ENCODE data around the gene ASIC1. TPM values are rescaled to one million over a fixed set of nuclear protein-coding genes. Genes with fewer than 3 reads are reported as not detected.

The ASIC1 gene
- total RNA-seq, 1 donor from 2014 or later: 451 TPM

DNA sequence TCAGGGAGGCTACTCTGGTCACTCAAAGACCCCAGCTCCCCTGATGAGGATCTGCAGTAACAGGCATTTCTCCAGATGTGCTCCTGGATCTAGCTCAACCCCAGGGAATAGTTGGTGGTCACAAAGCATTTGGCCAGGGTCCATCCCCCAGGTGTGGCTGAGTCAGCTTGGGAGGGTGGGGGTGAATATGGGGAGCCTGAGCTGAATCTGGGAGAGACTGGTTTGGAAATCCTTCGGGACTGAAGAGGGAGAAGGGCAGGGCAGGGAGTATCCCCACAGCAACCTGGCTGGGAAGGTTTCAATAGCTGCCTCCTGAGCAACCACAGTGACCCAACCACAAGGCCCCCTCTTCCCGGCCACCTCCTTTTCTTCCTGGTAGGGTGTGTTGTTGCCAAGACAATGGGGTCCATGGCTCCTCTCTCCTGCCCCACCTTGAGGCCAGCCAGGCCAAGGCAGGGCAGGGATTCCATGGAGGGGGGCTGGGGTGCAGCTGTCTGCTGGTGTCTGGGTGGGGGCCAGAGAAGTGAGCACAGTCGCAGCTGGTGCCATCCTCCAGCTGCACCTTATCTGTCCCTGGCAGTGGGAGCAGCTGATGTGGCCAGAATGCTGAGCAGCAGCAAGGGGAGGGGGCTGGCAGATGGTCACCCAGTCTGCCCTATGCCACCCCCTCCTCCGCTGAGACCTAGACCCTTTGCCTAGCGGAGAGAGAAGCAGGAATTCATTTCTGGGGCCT is 5.5 kb downstream of the ASIC1 start:
- TF ChIP-seq, protein P1, sequence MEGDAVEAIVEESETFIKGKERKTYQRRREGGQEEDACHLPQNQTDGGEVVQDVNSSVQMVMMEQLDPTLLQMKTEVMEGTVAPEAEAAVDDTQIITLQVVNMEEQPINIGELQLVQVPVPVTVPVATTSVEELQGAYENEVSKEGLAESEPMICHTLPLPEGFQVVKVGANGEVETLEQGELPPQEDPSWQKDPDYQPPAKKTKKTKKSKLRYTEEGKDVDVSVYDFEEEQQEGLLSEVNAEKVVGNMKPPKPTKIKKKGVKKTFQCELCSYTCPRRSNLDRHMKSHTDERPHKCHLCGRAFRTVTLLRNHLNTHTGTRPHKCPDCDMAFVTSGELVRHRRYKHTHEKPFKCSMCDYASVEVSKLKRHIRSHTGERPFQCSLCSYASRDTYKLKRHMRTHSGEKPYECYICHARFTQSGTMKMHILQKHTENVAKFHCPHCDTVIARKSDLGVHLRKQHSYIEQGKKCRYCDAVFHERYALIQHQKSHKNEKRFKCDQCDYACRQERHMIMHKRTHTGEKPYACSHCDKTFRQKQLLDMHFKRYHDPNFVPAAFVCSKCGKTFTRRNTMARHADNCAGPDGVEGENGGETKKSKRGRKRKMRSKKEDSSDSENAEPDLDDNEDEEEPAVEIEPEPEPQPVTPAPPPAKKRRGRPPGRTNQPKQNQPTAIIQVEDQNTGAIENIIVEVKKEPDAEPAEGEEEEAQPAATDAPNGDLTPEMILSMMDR (IDR thresholded peaks at IDR 0.05; ENCODE audit: partially characterized antibody, unreplicated experiment): no peak
- H3K4me3 Mint-ChIP-seq (ENCODE audit: unreplicated experiment): peak overlapping the region; percentile 82
- H3K4me1 Mint-ChIP-seq (ENCODE audit: low read depth, unreplicated experiment): peaks cover 47% of the 10 kb centered on the region
- peaks cover 13% of the 10 kb centered on the region for H3K27me3 Mint-ChIP-seq (ENCODE audit: unreplicated experiment)
- peaks cover 16% of the 10 kb centered on the region for H3K9me3 Mint-ChIP-seq (ENCODE audit: unreplicated experiment)
- H3K36me3 Mint-ChIP-seq (ENCODE audit: unreplicated experiment): peaks cover 21% of the 10 kb centered on the region
- peak; percentile 45 for DNase-seq
- peak overlapping the region; percentile 79 for H3K27ac Mint-ChIP-seq (ENCODE audit: unreplicated experiment)

DNA sequence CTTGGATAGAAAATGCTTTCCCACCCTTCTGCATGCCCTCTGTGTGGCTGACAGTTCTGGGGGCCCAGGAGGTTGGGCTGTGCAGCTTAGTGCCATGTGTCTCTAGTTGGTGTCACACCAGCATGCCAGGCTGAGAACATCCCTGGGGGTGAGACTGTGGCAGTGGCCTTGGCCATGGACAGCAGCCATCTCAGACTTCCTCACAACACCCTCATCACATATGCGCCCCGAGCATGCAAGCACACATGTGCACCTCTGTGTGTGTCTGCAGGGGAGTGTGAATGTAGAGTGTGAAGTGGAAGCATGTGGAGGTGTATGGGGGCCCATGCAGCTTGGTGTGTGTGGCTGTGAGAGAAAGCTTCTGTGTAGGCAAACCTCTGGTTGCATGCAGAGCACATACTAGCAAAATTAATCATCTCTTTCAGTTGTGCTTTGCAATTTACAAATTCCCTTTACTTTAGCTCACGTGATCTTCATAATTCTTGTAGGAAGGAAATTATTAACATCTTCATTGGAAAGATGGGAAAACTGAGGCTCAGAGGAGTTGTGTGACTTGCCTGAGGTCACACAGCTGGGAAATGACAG is 8.4 kb downstream of the ASIC1 start:
- H3K4me1 Mint-ChIP-seq (ENCODE audit: low read depth, unreplicated experiment): peaks cover 41% of the 10 kb centered on the region
- H3K4me3 Mint-ChIP-seq (ENCODE audit: unreplicated experiment): no peak overlapping the region
- peaks cover 20% of the 10 kb centered on the region for H3K36me3 Mint-ChIP-seq (ENCODE audit: unreplicated experiment)
- no peak overlapping the region for H3K27ac Mint-ChIP-seq (ENCODE audit: unreplicated experiment)
- DNase-seq: no peak
- H3K9me3 Mint-ChIP-seq (ENCODE audit: unreplicated experiment): peaks cover 6% of the 10 kb centered on the region
- peaks cover 18% of the 10 kb centered on the region for H3K27me3 Mint-ChIP-seq (ENCODE audit: unreplicated experiment)
- TF ChIP-seq, protein P1 (IDR thresholded peaks at IDR 0.05; ENCODE audit: partially characterized antibody, unreplicated experiment): no peak

DNA sequence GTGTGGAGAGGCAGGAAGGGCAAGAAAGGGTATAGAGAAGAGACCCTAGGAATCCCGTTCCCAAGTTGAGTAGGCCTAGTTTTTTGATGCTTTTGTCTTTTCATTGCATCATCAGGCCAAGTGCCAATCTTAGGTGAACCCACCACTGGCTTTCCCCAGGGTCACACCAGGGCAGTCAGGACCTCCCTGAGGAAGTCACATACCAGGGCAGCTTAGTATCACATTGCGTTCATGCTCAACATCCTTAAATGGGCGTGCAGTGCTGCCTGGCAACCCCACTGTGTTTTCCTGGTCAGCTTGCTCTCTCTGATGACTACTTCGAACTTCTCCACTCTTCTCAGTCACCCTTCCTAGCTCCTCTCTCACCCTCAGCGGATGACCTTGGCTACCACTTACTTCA is 9.0 kb downstream of the ASIC1 start:
- peaks cover 15% of the 10 kb centered on the region for H3K36me3 Mint-ChIP-seq (ENCODE audit: unreplicated experiment)
- TF ChIP-seq, protein P1 (IDR thresholded peaks at IDR 0.05; ENCODE audit: partially characterized antibody, unreplicated experiment): no peak
- DNase-seq: no peak
- H3K4me1 Mint-ChIP-seq (ENCODE audit: low read depth, unreplicated experiment): peaks cover 38% of the 10 kb centered on the region
- peaks cover 16% of the 10 kb centered on the region for H3K27me3 Mint-ChIP-seq (ENCODE audit: unreplicated experiment)
- H3K9me3 Mint-ChIP-seq (ENCODE audit: unreplicated experiment): peaks cover 8% of the 10 kb centered on the region
- no peak overlapping the region for H3K4me3 Mint-ChIP-seq (ENCODE audit: unreplicated experiment)
- no peak overlapping the region for H3K27ac Mint-ChIP-seq (ENCODE audit: unreplicated experiment)

DNA sequence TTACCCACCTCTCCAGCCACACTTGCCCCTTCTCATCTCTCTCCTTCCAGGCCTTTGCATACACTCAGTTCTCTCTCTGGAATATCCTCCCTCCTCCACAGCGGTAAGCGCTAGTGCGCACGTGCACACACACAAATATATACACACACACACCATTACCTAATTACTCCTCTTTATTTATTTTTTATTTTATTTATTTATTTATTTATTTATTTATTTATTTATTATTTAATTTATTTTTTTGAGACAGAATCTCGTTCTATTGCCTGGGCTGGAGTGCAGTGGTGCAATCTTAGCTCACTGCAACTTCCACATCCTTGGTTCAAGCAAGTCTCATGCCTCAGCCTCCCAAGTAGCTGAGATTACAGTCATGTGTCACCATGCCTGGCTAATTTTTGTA is 11.7 kb downstream of the ASIC1 start:
- TF ChIP-seq, protein P1 (IDR thresholded peaks at IDR 0.05; ENCODE audit: partially characterized antibody, unreplicated experiment): no peak
- Mint-ChIP-seq H3K36me3 (ENCODE audit: unreplicated experiment) (peaks cover 8% of the 10 kb centered on the region), H3K9me3 (ENCODE audit: unreplicated experiment) (peaks cover 7% of the 10 kb centered on the region), H3K4me1 (ENCODE audit: low read depth, unreplicated experiment) (peaks cover 27% of the 10 kb centered on the region), H3K4me3 (ENCODE audit: unreplicated experiment) (no peak overlapping the region), H3K27me3 (ENCODE audit: unreplicated experiment) (peaks cover 18% of the 10 kb centered on the region), H3K27ac (ENCODE audit: unreplicated experiment) (no peak overlapping the region)
- no peak for DNase-seq

DNA sequence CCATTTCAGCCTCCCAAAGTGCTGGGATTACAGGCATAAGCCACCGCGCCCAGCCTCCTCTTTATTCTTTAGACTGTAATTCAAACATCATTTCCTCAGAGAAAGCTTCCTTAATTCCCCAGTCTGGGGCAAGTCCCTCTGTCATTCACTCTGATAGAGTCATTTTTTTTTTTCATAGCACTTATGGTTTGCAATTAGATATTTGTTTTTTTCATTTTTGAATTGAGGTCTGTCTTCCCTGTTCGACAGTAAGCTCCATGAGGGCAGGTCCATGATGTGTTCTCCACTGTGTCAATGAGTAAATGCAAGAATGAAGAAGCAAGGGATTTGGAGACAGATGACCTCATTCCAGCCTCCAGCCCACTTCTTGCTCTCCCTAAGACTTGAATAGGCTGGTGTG is 12.1 kb downstream of the ASIC1 start:
- Mint-ChIP-seq H3K4me1 (ENCODE audit: low read depth, unreplicated experiment) (peaks cover 22% of the 10 kb centered on the region), H3K27ac (ENCODE audit: unreplicated experiment) (no peak overlapping the region), H3K36me3 (ENCODE audit: unreplicated experiment) (peaks cover 8% of the 10 kb centered on the region), H3K27me3 (ENCODE audit: unreplicated experiment) (peaks cover 20% of the 10 kb centered on the region), H3K4me3 (ENCODE audit: unreplicated experiment) (peak overlapping the region; percentile 33), H3K9me3 (ENCODE audit: unreplicated experiment) (peaks cover 7% of the 10 kb centered on the region)
- TF ChIP-seq, protein P1 (IDR thresholded peaks at IDR 0.05; ENCODE audit: partially characterized antibody, unreplicated experiment): no peak
- DNase-seq: no peak

Measured in glutamatergic neuron (in vitro differentiated cells).